ENCODE results near the gene FOXL2.

GRCh38 chr3:138987181-138987580 is 40.2 kb upstream of the FOXL2 start:
- TF ChIP-seq CTCF (conservative IDR thresholded peaks at IDR 0.05) (no peak), EZH2 (IDR thresholded peaks at IDR 0.05; ENCODE audit: low read depth) (no peak)

All from PC-9 (cell line).